GM23338 (cell line): ENCODE results near the gene TPT1.

Experiments used
- CREB1 ChIP-seq: fragments of 250-450 bp; sonication (Bioruptor Pico); IDR thresholded peaks from 2 replicates; pipeline ENCODE4 v1.5.0; 2020; ENCODE audit warnings: low read depth, mild to moderate bottlenecking, moderate library complexity
- EZH2 ChIP-seq: fragments of 200-600 bp; sonication (generic); IDR thresholded peaks from one replicate; pipeline ENCODE4 v1.8.0; 2017; ENCODE audit warnings: antibody characterized with exemption, mild to moderate bottlenecking, low read depth; ENCODE audit not compliant: unreplicated experiment
- JUNB ChIP-seq: IDR thresholded peaks from one replicate; pipeline ENCODE4 v1.6.1; 2016; ENCODE audit warnings: antibody characterized with exemption; ENCODE audit not compliant: unreplicated experiment
- POLR2AphosphoS5 ChIP-seq: IDR thresholded peaks from 2 replicates; pipeline ENCODE4 v1.6.1; 2016; ENCODE audit warnings: antibody characterized with exemption, low read depth

- no peak for TF ChIP-seq POLR2AphosphoS5
- no peak for TF ChIP-seq EZH2
- TF ChIP-seq JUNB, result no peak
- TF ChIP-seq CREB1 (CRISPR knock-in tag), result no peak
Observed at GRCh38 chr13:45349438-45349837, 8.5 kb upstream of the TPT1 start.
